Lung microvascular endothelial cell (primary cell): Measurements from ENCODE around the gene HMBS. TPM values are rescaled to one million over a fixed set of nuclear protein-coding genes. Genes with fewer than 3 reads are reported as not detected.
A peak's percentile ranks its signal among the peaks of the same experiment; 100 is the strongest.
"Not testable (repeated sequence)": the region's sequence is repeated elsewhere in the genome, so short reads cannot be mapped to it uniquely, and the experiment has no call there.

Experiments used
- DNase-seq, 2 donors: peaks; one replicate each; pipeline versions ENCODE4 v3.0.0 to v3.0.0-alpha.2; 2010; ENCODE audit warnings: low read depth in 2 of 2
- total RNA-seq: library from RNA; depleted of rRNA; stranded (reverse); fragments of >200 nt; gene quantifications from 2 replicates; pipeline ENCODE4 v1.2.1, GENCODE V29; 2014

Gene HMBS
- 3.0 and 4.6 TPM in 2 replicates for total RNA-seq

DNA sequence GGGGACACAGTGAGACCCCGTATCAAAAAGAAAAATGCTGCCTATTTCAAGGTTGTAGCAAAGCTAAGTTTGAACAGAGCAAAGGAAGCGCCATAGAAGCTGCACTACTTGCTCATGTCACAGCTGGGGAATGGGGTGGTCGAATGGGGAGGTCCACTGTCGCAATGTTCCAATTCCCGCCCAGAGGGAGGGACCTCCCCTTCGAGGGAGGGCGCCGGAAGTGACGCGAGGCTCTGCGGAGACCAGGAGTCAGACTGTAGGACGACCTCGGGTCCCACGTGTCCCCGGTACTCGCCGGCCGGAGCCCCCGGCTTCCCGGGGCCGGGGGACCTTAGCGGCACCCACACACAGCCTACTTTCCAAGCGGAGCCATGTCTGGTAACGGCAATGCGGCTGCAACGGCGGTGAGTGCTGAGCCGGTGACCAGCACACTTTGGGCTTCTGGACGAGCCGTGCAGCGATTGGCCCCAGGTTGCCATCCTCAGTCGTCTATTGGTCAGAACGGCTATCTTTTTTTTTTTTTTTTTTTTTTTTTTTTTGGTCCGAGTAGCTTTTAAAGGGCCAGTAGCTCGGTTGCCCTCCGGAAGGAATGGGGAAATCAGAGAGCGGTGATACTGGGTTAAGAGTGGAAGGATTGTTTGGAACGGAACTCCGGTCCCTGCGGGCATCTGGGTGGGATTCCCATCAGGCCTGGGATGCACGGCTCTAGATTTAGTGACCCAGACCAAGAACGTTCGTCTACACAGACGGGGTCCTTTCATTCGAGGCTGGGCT is at the start of gene HMBS:
Gene HMBS, plus strand, starts transcription at position 219 of the 774 bp plus-strand sequence. Its CDS starts 153 bp downstream, at position 372.
- DNase-seq, result peak; percentile 91 to 96

GRCh38 chr11:119038884-119039283 is 45.8 kb upstream of the HMBS start:
- no peak for DNase-seq

DNA sequence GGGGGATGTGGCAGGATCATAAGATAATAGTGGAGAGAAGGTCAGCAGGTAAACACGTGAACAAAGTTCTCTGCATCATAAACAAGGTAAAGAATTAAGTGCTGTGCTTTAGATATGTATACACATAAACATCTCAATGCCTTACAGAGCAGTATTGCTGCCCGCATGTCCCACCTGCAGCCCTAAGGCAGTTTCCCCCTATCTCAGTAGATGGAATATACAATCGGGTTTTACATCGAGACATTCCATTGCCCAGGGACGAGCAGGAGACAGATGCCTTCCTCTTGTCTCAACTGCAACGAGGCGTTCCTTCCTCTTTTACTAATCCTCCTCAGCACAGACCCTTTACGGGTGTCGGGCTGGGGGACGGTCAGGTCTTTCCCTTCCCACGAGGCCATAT is 45.2 kb upstream of the HMBS start:
- DNase-seq, result not testable (repeated sequence)

DNA sequence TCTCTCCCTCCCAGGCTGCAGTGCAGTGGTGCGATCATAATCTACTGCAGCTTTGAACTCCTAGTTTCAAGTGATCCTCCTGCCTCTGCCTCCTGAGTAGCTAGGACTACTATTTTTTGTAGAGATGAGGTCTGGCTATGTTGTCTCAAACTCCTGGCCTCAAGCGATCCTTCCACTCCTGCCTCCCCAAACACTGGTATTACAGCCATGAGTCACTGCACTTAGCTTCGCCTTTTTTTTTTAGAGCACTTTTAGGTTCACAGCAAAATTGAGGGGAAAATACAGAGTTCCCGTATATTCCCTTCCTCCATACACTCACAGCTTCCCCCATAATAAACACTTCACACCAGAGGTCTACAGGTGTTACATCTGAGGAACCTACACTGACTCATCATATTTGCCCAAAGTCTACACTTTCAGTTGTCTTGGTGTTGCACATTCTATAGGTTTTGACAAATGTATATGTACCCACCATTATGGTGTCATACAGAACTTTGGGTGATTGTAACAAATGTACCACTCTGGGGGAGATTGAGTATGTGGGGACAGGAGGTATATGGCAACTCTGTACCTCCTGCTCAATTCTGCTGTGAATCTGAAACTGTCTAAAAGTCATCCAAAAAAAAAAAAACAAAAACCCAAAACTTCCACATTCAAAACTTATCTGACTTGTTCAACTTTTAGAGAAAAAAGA is 42.7 kb upstream of the HMBS start:
- no peak for DNase-seq

DNA sequence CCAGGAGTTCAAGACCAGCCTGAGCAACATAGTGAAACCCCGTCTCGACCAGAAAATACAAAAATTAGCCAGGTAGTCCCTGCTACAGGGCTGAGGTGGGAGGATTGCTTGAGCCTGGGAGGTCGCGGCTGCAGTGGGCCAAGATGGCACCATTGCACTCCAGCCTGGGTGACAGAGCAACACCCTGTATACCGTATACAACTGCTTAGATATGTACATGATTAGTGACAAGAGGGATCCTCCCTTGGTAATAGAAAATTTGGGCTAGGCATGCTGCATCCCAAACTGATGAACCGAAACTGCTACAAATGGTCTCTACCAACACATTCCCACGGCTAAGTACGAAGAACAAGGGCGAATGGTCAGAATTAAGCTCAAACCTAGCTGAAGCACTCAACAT is 41.8 kb upstream of the HMBS start:
- no peak for DNase-seq

DNA sequence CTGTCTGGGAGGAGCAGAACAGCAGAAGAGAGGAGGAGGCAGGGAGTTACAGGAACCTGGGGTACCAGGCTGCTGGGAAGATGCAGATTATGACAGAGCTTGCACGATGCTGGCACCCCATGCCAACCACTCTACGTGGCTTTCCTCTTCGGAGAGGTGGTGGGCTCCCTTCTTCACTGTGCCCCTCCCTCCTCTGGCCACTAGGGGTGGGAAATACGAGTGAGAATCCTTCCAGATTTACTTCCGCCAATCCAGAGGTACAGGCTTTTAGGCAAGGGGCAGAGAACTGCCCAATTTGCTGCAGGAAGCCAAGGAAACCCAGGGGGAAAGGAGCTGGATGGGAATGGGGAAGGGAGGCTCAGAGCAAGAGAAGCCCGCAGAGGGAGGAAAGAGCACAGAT is 40.0 kb upstream of the HMBS start:
- no peak for DNase-seq

- no peak for DNase-seq
Measured at GRCh38 chr11:119046489-119046888, 38.2 kb upstream of the HMBS start.

DNA sequence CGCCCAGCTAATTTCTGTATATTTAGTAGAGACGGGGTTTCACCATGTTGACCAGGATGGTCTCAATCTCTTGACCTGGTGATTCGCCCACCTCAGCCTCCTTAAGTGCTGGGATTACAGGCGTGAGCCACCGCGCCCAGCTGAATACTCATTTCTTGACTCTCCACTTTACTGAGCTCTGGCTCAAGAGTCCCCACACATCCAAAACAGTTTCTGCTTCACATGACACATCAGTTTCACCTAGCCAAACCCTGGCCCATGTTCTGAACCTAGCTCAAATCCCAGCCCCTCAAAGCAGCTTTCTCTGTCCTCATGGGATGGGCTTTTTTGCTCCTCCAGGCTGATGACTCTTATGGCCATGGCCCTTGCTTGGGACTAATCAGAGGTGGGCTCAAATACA is 37.5 kb upstream of the HMBS start:
- no peak for DNase-seq

DNA sequence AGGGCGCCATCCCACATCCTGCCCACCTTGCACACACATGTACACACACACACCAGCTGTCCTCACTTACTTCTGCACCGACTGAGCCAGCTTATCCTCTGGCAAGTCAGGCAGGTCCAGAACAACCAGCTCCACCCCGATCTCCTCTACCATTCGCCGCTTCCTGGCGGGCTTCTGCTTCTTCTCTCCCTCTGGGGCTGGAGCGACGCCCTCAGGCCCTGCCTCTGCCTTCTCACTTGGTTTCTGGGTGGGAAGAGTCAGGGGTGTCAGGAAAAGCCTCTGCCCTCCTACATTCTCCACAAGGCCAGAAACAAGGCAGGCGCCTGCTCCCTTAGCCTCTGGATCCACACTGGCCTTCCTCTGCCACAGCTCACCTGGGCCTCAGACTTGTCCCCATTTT is 36.0 kb upstream of the HMBS start:
- DNase-seq, result no peak

DNA sequence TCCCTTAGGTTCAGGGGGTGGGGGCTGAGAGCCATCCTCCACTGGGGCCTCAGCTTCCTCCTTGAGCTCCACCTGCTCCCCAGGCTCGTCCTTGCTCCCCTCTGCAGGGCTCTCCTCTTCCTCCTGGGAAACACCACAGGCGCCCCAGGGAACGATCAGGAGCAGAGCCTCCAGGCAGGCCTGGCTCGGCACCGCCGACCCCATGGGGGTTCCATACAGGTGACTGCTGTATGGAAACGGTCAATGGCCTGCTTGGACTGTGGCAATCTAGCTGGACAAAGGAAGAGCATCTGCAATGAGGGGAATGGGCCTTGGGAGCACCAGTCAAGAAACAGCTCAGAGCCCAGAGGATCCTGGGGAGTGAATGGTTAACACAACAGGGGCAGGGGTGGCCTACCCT is 35.6 kb upstream of the HMBS start:
- DNase-seq, result no peak

DNA sequence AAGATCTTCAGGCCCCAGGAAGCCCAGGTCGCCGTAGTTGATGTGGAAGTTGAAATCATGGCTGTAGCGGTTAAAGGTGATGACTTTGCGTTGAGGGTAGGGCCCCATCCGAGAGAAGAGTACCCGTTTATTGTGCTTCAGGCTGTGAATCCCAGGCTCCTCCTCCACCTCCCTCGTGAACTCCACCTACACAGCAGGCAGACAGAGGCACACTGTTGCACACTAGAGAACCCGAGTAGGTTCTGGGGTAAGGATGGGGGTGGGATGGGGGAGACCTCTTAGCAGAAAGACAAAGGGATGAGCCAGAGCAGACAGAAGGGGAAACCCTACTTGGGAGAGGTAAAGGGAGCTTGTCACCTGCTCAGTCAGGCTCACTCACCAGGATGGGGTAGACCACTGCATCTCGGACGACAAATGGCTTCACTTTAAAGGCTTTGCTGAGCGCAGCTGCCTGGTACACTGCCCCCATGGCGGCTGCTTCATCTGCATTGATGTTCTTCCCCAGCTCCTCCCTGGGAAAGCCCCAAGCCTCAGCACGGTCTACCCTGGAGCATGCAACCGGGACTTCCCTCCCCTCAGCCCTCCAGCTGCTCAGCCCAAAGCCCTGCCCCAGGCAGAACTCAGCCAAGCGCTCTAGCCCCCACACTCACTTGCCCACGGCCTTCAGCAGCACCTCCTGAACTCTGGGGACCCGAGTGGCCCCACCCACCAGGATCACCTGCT is 33.1 kb upstream of the HMBS start:
- DNase-seq, result no peak

GRCh38 chr11:119052163-119052814 is 32.4 kb upstream of the HMBS start:
- DNase-seq, result no peak

DNA sequence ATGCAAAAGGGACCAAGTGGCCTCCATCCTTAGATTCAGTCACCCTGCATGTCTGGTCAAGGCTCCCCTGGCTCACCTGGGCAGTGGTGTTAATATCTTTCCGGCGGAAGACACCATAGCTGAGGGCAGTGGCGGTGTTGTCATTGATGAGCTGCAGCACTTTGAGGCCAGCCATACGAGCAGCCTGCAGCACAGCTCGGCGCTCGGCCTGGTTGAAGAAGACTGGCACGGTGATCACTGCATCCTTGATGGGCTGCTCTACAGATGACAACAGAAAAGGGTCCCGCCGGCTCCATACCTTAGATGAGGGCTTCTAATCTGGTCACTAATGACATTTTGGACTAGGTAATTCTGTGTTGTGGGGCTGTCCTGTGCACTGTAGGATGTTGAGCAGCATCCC is 30.3 kb upstream of the HMBS start:
- DNase-seq, result no peak

- peak; percentile 47 to 58 for DNase-seq
Measured at GRCh38 chr11:119055901-119056300, 28.8 kb upstream of the HMBS start.

DNA sequence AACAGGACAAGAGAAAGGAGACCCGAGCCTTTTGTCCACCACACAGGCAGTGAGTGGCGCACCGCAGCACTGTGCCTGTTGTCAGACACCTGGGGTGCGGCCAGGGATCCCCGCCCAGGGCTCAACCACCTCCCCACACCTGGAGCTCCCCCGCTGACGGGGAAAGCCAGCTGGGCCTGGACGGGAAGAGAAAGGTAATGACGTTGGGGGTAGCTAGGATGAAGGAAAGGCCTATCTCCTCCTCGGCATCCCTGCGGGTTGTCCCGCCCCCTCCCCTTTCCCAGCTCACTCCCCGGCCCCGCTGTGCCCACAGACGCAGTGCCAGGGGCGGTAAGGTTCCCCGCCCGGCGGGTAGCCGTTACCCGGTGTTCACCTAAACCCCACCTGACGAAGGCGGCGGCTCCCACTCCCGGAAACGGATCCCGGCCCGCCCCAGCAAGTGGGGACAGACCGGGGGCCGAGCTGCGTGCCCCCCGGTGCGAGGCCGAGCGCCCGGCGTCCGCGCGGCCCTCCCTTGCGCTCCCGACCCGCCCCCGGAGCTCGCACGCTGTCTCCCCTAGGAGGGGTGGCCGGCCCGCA is 28.2 kb upstream of the HMBS start:
- DNase-seq, result peak in 1 of 2 donors; percentile 39

DNA sequence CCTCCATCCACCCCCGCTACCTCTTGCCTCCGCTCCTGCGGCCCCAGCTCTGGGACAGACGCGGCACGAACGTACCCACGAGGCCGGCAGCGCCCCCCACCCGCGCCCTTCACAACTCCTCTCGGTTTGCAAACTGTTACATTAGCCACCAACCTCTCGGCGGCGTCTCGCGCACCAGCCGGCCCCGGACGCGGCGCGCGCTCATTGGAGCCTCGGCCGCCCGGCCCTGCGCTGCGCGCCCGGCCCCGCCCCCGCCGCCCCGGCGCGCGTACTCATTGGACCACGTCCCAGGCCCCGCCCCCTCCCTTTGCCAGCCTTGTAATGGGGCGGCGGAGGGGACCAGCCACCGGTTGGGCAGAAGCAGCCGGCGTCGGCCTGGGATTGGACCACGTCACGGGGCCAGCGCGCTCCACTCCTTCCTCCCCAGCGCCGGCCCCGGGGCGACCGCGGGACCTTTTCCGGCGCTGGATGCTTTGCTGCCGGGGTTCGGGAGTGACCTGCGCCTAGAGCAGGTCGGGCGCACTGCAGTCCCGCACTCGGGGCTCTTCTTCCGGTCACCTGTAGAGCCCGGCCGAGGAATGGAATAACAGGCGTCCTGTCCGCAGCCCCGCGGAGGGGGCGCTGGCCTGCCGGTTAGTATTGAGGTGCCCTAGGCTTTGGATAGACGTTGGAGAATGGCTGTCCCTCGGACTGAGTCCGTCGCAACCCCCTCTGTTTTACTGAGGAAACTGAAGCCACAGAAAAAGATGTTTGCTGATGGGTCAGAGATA is 27.5 kb upstream of the HMBS start, which contains the start of gene HYOU1:
Gene HYOU1, minus strand, starts transcription at position 206 of the 770 bp plus-strand sequence. CDS start 1,045 bp downstream, outside the sequence.
- peak; percentile 97 to 98 for DNase-seq

- not testable (repeated sequence) for DNase-seq
Measured at GRCh38 chr11:119059128-119059527, 25.6 kb upstream of the HMBS start.

- DNase-seq, result no peak
Measured at GRCh38 chr11:119061256-119061655, 23.4 kb upstream of the HMBS start.

DNA sequence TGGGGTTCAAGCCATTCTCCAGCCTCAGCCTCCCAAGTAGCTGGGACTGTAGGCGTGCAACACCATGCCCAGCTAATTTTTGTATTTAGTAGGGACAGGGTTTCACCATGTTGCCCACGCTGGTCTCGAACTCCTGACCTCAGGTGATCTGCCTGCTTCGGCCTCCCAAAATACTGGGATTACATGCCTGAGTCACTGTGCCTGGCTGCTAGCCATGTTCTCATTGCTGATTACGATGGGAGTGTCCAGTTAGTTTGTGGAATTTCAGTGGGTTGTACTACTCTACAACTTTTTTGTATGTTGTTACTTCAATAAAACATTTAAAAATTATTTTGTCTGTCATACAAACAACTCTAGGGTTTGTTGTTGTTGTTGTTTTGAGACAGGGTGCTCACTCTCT is 21.9 kb upstream of the HMBS start:
- peak; percentile 23 to 46 for DNase-seq

GRCh38 chr11:119065369-119065768 is 19.3 kb upstream of the HMBS start:
- peak; percentile 55 to 58 for DNase-seq
